ENCODE data around the gene RHBDL2.
A peak's percentile ranks its signal among the peaks of the same experiment; 100 is the strongest.

RHBDL2 gene

GRCh38 chr1:38865112-38865715 lies 76.4 kb downstream of the RHBDL2 start:
- TF ChIP-seq CTCF (IDR thresholded peaks at IDR 0.05; ENCODE audit: control insufficient read depth, extremely low read depth, insufficient read depth): no peak
- H3K4me3 ChIP-seq (ENCODE audit: low read depth, low read length): no peak overlapping the region
- DNase-seq (ENCODE audit: low read depth): no peak

- DNase-seq (ENCODE audit: low read depth): no peak
- TF ChIP-seq CTCF (IDR thresholded peaks at IDR 0.05; ENCODE audit: control insufficient read depth, extremely low read depth, insufficient read depth): no peak
- peak overlapping the region; percentile 87 for H3K4me3 ChIP-seq (ENCODE audit: low read depth, low read length)
Measured at GRCh38 chr1:38860454-38860795, 81.2 kb downstream of the RHBDL2 start.

GRCh38 chr1:38859561-38860453 lies 81.8 kb downstream of the RHBDL2 start, which contains the start of gene RRAGC:
RRAGC (minus strand) TSS chr1:38859772; CDS start chr1:38859646, 126 bp downstream.
- peak; percentile 90 for DNase-seq (ENCODE audit: low read depth)
- peak within 1 kb of the TSS; percentile 87 for H3K4me3 ChIP-seq (ENCODE audit: low read depth, low read length)
- TF ChIP-seq CTCF (IDR thresholded peaks at IDR 0.05; ENCODE audit: control insufficient read depth, extremely low read depth, insufficient read depth): no peak

DNA sequence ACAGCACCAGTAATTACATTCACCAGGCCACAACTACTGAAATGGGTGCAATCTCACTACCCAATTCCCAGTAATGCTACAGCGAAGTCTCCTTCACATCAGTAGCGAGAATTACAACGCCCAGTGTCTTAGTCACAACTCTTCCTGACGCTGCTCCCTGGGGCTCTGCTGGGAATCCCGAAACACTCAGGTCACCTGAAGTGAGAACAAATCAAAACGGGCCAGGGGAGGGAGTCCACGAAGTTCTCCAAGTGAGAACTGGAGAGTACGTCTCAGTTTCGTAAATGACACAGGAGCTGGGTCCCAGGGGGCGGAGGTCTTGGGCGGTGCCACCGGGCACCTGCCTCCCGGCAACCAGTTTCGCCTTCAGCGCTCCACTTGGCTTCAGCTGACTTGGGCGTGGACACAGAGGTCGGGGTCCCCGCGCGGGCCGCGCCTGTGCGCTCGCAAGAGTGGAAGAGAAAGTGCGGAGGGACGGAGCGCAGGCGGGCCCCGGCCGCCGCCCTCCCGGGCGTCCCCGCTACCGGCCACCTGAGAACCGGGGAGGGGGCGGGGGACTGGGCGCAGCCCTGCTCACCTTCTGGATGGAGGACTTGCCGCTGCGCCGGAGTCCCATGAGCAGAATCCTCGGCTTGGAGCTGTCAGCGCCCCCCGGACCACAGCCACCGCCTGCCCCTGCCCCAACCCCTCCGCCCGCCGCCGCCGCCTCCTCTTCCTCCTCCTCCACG lies 82.6 kb downstream of the RHBDL2 start:
- peak; percentile 40 for DNase-seq (ENCODE audit: low read depth)
- peak overlapping the region; percentile 87 for H3K4me3 ChIP-seq (ENCODE audit: low read depth, low read length)
- no peak; the same call in 1 of the 2 replicates for TF ChIP-seq CTCF (IDR thresholded peaks at IDR 0.05; ENCODE audit: control insufficient read depth, extremely low read depth, insufficient read depth)

DNA sequence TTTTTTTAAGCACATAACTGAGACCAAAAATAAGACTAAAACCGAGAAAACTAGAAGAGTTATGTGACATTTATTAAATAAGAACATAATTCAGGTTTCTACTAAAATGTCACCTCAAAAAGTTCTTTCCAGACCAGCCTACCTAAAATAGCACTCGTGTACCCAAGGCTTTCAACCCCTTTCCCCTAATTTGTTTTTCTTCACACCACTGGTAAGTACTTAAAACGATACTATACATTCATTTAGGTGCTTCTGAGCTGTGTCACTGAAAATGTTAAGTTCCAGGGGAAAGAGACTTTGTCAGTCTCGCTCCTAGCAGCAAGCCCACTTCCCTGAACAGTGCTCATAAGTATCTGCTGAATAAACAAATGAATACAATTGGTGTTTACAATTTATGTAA lies 88.8 kb downstream of the RHBDL2 start:
- no peak for TF ChIP-seq CTCF (IDR thresholded peaks at IDR 0.05; ENCODE audit: control insufficient read depth, extremely low read depth, insufficient read depth)
- DNase-seq (ENCODE audit: low read depth): no peak
- H3K4me3 ChIP-seq (ENCODE audit: low read depth, low read length): no peak overlapping the region

DNA sequence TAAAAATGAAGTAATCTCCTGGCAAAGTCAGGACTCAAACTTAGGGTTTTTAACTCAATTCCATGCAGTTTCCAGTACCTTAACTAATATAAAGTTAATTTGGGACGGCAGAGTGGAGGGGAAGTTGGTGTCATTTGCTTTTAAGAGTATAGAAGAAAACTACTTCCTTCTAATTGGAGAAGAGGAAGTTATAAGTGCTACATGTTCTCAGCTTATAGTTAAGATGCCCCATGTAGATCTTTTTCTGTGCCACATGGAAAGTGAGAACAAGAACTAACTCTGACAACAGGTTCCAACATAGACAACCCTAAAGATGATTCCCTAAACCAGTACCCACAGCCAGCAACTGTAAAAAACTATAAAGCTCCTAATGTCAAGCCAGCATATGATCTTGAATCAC lies 93.6 kb downstream of the RHBDL2 start:
- DNase-seq (ENCODE audit: low read depth): no peak
- H3K4me3 ChIP-seq (ENCODE audit: low read depth, low read length): no peak overlapping the region
- TF ChIP-seq CTCF (IDR thresholded peaks at IDR 0.05; ENCODE audit: control insufficient read depth, extremely low read depth, insufficient read depth): no peak
